HUDEP-2 (cell line): ENCODE results near the gene VCP.

Experiments
- DNase-seq, 76 experiments: peaks; one replicate each; lab custom pipeline; 2025; ENCODE audit not compliant: unreplicated experiment in 76 of 76; lab: John Stamatoyannopoulos, UW

VCP gene

GRCh38 chr9:35104586-35104985, 32.2 kb upstream of the VCP start:
- DNase-seq, result no peak

DNA sequence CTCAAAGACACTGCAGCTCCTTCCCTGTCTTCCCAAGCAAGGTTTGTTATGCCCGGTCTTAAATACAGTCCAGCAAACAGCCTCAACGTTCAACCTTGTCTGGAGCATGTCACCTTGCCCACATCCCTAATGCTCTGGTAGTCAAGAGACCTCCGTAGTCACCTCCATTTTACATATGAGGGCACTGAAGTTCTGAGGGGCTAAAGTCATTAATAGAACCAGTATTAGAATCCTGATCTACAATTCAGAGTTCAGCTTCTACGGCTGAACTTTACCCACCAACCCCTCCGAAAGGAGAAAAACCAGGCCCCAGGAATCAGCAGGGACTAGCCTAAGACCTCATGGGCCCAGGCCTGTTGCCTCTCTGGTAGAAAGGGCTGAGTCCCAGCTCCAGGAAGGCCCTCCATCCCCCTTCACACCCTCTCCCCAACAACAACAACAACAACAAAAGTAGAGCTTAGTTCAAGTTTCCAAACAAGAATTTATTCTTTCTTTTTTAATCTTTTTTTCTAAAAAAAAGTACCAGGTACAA, 31.3 kb upstream of the VCP start:
- DNase-seq, result no peak

- DNase-seq, result peak in 75 of 76 experiments; percentile 34 to 95 (median 86)
These were observed 30.6 kb upstream of the VCP start, which contains the start of gene STOML2 for GRCh38 chr9:35102769-35103659. Gene STOML2, minus strand, starts transcription at chr9:35103131. Its CDS starts 37 bp downstream, at chr9:35103094.

GRCh38 chr9:35102465-35102768, 30.0 kb upstream of the VCP start:
- peak in 2 of 76 experiments; percentile 6 to 11 for DNase-seq

DNA sequence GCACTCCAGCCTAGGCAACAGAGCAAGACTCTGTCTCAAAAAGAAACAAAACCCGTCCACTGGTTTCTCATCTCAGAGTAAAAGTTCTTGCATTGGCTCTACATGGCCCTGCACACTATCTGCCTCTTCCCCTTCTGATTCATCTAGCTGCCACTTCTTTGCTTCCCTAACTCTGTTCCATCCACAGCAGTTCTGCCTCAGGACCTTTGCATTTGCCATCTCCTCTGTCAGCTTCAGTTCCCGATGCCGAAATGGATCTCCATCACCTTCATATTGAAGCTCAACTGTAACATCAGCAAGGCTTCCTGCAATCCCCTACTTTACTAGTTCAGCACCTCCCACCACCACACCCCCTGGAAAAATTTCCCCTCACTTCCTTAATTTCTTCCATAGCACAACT, 25.1 kb upstream of the VCP start:
- DNase-seq, result no peak

DNA sequence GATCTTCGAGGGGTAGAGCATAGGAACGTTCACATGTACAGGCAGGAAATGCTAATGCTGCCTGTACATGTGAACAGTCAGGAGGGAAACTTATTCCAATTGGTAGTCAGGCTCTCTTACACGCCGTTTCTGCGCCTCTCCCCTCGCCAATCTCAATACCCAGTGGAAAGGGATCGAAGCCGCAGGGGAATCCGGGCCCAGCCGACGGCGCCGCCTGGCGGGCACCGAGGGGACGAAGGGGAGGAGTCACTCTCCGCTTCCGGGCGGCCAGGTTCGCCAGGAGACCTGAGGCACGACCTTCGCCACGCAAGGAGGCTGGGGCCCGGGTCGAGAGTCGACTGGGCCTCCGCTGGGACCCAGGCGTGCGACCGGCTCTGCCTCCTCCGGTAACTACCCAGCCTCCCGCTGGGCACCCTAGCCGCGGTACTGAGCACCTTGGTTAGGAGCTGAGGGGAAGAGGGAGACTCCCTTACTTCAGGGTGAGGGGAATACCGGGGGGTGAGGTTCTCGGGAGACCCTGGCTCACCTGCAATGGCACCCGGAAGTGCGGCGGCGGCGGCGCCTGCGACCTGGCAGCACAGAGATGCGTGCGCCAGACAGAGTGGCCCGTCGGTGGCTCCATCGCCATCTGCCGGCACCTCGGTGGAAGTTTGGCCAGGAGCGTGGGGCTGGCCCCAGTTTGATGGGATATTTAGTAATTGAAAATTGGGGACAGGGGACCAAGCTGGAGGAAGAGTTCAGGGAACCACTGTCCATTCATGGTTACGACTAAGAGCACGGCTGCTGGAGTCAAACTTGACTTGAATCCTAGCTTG, 23.8 kb upstream of the VCP start, which contains the start of gene PIGO:
Gene PIGO, minus strand, starts transcription at position 557 of the 815 bp plus-strand sequence. CDS start 1,026 bp downstream, outside the sequence.
- DNase-seq, result peak in 74 of 76 experiments; percentile 29 to 88 (median 77)

- no peak for DNase-seq
These were observed 19.1 kb upstream of the VCP start for GRCh38 chr9:35091536-35091935.

DNA sequence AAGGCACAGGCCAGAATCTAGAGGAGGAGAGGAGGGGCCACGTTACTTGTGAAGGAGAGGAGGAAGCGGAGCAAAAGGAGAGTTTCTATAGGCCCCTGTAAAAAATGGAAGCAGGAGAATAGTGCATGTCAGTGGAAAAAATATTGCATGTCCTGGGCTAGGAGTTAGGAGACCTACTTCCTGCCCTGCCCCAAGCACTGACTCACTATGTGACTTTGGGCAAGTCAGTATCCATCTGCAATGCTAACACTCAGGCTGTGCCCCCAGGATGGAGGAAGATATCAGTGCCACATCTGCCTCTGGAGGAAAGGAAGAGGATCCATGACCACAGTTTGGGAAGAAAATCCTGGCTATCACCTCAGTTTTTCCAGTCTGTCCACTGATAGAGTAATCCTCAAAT, 17.0 kb upstream of the VCP start:
- no peak for DNase-seq

GRCh38 chr9:35085078-35085477, 12.7 kb upstream of the VCP start:
- no peak for DNase-seq

GRCh38 chr9:35079426-35080341, 7.3 kb upstream of the VCP start, which contains the start of gene FANCG:
Gene FANCG, minus strand, starts transcription at chr9:35079942. Its CDS starts 418 bp downstream, at chr9:35079524.
- DNase-seq, result peak in 74 of 76 experiments; percentile 19 to 89 (median 79)

DNA sequence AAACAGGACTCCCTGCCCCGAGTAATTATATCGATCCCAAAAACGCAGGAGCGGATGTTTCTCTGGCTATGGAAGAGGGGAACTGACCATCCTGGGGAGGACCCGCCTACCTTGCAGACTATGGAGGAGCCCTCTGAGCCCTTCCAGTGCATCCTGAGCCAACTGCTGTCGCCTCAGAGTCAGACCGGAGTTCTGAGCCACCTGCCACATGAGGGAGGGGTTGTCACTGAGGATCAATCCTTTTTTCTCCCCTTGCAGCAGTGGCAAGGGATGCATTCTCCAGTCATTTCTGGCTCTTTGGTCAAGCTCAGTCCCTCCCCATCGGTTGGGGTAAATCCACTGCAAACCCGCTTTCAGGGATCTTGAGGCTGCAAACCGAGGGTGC, 6.6 kb upstream of the VCP start:
- DNase-seq, result peak in 1 of 76 experiments; percentile 7

DNA sequence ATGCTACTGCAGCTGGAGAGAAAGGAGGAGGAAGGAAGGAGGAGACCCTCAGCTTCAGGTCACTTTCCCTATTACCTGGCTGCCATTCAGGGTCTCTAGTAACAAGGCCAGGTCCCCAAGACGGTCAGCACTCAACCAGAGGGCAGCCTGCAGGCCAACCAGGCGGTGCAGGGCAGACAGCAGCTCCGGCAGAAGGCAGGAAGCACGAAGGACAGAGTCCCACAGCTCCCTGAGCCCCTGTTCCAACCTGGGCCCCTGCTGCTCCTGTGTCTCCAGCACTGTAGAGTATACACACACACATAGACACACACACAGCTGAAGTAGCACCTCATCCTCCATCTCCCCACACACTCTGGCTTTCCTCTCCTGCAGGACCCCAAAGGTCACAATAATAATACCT, 5.6 kb upstream of the VCP start:
- DNase-seq, result no peak

DNA sequence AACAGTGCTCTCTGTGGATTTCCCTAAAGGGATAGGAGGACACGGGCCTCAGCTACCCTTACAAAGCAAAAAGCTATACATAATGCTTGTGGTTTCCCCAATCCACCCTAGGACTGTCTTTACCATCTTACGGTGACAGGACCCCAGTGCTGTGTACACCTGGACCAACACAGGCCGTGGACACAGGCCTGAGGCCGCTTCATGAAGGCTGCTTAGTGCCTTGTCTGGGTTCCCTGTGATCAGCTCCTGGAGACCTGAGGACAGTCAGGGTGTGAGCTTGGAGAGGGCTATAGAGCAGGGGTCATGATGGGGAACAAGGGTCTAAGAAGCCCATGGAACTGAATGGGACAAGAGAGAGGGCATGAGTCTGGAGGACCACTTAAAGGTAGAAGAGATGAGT, 4.4 kb upstream of the VCP start:
- DNase-seq, result no peak

GRCh38 chr9:35075358-35075757, 2.9 kb upstream of the VCP start:
- no peak for DNase-seq

DNA sequence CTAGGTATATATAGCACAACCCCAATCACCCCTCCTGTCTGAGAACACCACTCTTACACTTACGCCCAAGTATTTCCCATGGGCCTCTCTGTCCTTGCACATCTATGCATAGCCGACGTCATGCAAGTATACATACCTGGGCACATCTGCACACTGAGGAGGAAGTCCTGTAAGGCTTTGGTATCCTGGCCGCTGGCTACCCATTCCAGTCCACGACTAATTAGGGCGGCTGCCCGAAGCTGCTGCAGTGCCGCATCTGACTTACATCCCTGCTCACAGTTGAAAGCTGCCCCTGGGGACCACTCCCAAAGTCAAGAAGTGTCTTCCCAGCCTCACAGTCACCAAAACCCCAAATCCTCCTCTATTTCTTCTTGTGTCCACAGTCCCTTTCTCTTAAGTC, 2.4 kb upstream of the VCP start:
- DNase-seq, result no peak

- no peak for DNase-seq
These were observed 1.7 kb upstream of the VCP start for GRCh38 chr9:35074141-35074540.

GRCh38 chr9:35073279-35073612, 821 bp upstream of the VCP start:
- DNase-seq, result no peak

GRCh38 chr9:35071814-35072460, 488 bp downstream of the VCP start:
- DNase-seq, result peak in 72 of 76 experiments; percentile 5 to 82 (median 62)
